Kidney tubule cell (primary cell): ENCODE results near the gene HIRIP3.

Experiments
- DNase-seq: peaks from one replicate; pipeline ENCODE4 v3.0.0-alpha.2; 2018; ENCODE audit warnings: low spot score

Gene HIRIP3

DNA sequence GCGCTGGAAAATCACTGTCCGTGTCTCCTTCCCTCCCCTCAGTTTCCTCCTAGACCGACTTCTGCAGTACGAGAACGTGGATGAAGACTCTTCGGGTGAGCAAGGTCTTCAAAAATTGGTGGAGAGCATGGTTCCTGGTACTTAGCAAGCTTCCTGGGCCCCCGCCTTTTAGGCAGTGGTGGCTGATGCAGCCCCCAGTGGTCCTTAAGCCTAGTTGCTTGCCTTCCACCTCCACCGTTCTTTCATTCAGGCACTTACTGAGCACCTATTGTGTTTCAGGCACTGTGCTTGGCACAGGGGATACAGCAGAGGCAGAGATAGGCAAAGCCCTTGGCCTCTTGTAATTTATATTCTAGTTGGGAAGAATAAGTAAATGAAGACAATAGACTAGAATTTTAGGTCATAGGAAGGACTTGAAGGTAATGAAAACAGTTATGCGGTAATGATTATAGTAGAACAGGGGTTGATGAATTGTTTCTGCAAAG lies 1.4 kb upstream of the HIRIP3 start:
- no peak for DNase-seq

DNA sequence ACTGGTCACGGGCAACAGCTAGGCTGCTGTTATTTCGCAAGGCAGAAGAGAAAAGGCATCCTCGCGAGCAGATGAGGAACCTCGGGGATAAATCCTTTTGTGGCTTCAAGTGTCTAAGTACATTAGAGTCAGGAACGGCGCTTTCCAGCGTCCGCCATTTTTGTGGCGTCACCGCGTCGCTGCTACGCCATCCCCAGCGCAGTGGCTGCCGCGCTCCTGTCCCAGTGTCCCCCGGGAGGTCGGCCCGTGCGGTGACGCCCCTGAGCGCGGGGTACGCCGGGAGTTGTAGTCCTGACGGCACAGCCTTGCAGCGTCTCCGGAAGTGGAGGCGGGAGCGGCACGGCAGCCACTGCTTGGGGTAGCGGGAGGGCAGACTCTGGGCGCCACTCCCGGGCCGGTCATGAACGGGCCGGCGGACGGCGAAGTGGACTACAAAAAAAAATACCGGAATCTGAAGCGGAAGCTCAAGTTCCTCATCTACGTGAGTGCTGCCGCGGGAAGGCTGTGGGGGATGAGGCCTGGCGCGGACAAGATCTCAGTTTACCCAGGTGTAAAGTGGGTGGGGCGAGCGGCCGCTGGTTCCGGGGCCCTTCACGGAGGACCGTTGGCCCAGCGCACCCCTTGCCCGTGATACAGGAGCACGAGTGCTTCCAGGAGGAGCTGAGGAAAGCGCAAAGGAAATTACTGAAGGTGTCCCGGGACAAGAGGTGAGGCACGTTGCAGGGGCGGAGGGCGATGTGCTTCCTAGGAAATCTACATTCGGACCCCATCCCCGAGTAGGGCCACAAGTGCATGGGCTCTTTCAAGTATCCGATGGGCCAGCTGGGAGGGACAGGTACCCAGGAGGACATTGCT lies 721 bp upstream of the HIRIP3 start, which contains the start of gene INO80E:
Gene INO80E, plus strand, starts transcription at position 331 of the 855 bp plus-strand sequence. Its CDS starts 70 bp downstream, at position 401.
- peak; percentile 96 for DNase-seq

DNA sequence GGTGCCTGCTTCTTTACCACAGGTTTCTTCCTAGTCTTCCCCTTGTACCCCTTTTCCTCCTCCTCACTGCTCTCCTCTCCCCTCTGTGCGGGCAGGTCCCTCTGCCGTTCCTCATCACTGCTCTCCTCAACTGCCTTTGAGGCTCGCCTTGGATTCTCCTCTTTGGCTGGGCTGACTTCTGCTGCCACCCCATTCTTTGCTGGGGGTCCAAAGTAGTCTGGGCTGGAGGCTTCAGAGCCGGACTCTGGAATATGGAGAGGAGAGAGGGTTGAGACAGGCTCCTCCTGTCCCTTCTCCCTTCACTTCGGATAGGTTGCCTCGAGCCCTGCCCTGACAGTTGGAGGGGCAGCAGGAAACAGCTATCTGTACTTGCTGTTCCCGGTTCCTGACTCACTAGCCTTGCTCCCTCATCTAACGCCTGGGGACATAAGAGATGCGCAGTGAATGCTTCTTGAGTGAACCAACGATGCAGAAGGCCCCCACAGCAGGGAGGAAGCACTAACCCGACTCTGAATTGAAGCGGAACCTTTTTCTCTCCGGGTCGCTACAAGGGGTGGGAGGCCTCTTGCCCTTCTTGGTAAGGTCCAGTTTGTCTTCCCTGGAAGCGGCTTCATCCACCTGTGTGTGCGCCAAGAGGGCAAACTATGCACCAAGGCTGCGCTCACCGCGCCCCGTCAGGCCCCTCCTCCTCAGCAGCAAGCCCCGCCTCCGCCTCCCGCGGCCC lies 655 bp downstream of the HIRIP3 start:
- DNase-seq, result peak; percentile 69

DNA sequence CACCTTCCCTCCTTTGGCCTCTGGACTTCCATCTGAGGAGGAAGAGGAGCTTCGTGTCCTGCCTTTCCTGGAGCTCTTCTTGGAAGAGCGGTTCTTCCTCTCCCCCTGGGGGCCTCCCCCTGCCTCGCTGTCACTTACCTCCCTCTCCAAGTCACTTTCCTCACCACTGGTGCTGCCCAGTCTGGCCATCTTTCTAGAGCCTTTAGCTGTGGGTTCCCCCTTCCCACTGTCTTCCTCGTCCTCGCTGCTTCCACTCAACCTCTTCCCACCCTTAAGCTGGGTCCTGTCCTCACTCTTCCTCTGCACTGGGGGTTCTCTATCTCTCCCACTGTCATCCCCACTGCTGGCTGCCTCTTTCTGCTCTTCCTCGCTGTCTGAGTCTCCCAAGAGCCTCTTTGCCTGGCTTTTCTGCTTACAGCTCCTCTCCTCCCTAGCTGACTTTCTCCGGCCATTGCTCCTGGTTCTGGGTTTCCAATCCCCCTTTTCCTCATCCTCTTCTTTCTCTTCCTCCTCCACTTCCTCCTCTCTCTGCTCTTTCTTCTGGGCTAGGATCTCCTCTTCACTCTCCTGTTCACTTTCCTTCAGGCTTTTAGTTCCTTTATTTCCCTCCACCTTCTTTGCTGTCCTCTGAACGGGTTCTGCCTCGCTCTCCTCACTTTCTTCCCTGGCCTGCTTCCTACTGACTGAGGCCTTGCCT lies 1.4 kb downstream of the HIRIP3 start:
- DNase-seq, result no peak

DNA sequence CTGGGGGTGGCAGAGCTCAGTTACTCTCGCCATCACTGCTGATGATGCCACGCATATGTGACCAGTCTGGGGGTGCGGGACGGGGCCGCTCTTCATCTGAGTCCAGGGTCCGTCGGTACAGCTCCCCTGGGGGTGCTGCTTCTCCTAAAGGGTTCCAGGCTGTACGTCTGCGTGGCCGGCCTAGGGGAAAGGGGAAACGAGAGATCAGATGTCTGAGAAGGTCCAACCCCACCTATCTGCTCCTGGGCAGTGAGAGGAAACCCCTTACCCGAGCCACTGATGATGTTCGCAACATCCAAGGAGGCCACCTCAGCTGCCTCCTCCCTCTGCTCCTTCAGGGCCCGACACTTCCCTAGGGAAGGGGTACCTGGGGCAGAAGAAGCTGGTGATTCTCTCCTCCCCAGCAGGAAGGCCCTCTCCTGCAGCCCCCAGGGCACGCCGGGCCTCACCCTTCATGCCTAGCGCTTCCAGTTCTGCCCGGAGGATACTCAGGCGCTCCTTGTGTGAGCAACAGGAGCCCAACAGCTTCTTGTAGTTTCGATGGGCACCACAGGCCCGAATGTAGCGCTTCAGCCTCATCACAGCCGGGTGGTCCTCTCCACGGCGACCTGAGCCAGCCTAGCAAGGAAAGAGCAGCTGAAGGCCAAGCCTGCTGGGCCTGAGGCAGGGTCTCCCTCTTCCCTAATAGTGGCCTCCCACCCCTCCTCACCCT lies 2.1 kb downstream of the HIRIP3 start:
- DNase-seq, result no peak

DNA sequence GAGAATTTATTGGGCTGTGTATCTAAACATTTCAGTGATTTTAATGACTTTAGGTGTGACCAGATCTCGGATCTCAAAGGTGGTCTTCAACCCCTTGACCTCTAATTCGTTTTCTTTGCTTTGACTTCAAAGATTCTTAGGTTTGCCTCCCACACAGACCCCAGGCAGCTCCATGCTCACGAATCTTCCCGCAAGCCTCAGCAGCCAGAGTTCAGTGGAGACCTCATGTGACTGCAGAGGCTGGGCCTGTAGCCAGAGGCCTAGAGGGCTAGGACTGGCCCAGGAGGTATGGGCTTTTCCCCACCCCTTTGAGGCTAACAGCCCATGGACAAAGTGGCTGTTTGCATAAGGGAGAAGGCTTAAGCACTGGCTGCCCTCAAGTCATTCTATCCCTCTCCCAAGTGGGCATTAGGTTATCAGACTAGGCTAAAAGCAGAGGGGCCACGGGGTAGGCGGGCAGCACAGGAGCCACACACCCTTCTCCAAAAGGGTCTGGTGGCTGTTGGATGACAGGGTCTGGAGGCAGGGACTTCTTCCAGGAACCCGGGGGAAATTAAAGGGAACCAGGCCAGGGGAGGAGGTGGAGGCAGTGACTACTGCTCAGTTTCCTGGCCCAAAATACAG lies 3.0 kb downstream of the HIRIP3 start:
- no peak for DNase-seq

DNA sequence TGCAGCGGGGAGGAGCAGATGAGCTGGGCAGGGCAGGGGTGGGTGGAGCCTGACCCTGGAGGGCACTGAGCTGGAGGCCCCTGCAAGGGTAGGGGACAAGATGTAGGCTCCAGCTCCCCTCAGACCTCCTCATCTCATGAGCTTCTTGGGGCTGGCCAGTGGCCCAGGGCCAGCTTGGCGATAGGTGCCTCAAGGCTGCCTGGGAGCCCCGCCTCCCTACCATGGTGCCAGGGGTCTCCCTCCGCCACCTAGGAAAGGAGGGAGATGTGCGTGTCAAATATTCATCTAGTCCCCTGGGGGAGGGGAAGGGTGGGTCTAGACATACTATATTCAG lies 3.9 kb downstream of the HIRIP3 start:
- DNase-seq, result no peak

DNA sequence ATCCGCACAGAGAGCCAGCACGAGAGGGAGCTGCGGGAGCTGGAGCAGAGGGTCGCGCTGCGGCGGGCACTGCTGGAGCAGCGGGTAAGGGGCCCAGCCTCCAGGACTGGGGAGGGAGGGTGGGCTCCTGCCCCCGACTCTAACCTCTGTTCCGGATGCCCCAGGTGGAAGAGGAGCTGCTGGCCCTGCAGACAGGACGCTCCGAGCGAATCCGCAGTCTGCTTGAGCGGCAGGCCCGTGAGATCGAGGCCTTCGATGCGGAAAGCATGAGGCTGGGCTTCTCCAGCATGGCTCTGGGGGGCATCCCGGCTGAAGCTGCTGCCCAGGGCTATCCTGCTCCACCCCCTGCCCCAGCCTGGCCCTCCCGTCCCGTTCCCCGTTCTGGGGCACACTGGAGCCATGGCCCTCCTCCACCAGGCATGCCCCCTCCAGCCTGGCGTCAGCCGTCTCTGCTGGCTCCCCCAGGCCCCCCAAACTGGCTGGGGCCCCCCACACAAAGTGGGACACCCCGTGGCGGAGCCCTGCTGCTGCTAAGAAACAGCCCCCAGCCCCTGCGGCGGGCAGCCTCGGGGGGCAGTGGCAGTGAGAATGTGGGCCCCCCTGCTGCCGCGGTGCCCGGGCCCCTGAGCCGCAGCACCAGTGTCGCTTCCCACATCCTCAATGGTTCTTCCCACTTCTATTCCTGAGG lies 4.4 kb downstream of the HIRIP3 start:
- no peak for DNase-seq

DNA sequence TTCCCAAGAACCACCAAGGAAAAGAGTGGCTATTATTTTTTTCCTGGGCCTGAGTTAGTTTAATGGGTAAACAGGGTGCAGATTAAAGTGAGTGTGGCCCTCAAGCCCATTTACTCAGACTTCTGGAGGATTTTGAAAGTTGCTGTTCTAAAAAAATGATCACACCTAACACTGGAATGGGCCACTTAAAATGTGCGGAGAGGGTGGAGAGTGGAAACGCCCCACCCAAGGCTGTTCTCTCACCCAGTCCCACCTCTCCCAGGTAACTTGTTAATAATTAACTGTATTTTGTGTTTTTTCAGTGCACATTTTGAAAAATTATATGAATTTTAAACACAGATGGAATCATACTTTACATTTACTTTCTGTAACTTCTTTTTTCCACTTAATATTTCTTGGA lies 5.4 kb downstream of the HIRIP3 start:
- no peak for DNase-seq

DNA sequence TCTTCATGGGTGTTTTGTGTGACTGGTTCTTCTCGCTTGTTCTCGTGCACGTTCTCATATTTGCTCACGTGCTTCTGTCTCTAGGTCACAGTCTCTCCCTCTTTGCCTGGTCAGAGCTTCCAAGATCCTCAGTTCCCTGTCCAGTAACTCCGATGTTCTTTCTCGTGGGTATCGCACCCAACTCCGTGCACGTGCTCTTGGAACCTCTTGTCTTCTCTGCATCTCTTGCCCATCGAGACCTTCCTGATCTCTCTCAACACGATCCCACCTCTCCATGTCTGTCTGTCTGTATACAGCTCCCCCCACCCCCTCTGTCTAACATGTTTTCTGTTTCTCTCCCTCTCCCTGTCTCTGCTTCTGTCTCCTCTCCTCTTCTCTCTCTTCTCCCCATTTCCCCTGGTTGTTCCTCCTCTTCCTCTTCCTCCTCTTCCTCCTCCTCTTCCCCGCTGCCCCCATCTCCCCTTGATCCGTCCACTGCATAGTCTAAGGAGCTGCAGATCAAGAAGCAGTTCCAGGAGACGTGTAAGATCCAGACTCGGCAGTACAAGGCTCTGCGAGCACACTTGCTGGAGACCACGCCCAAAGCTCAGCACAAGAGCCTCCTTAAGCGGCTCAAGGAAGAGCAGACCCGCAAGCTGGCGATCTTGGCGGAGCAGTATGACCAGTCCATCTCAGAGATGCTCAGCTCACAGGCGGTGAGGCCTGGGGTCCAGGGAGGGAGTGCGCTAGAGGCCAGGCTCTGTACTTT lies 6.1 kb downstream of the HIRIP3 start:
- DNase-seq, result no peak

DNA sequence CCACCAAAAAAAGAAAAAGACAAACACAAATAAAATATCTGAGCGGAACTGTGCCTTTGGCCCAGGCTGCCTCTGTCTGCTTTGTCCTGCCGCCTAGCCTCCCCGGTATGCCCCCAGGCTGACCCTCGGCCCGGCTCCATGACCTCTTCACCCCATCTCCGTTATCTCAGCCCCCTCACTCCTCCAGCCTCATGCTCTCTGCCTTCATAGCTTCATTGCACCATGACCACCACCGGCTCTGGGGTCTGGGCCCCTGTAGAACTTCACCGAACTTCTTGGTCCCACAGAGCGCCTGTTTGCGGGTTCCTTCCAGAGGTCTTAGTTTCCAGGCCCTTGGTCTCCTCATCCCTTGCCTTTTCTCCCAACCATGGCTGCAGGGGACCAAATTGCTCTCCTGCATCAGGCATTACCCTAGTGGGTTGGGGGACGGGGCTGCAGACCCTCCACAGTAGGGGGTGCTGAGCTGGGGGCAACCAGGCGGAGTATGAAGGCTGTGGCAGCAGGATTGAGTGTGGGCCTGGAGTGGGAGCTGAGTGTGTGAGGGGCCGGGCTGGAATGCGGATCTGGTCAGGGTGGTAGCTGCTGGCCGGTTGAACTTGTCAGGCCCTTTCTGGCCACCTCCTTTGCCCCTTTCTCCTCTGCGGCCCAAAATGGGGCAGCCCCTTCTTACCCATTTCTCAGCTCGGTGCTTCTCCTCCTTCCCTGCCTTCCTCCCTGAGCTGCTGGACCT lies 6.9 kb downstream of the HIRIP3 start:
- DNase-seq, result no peak

DNA sequence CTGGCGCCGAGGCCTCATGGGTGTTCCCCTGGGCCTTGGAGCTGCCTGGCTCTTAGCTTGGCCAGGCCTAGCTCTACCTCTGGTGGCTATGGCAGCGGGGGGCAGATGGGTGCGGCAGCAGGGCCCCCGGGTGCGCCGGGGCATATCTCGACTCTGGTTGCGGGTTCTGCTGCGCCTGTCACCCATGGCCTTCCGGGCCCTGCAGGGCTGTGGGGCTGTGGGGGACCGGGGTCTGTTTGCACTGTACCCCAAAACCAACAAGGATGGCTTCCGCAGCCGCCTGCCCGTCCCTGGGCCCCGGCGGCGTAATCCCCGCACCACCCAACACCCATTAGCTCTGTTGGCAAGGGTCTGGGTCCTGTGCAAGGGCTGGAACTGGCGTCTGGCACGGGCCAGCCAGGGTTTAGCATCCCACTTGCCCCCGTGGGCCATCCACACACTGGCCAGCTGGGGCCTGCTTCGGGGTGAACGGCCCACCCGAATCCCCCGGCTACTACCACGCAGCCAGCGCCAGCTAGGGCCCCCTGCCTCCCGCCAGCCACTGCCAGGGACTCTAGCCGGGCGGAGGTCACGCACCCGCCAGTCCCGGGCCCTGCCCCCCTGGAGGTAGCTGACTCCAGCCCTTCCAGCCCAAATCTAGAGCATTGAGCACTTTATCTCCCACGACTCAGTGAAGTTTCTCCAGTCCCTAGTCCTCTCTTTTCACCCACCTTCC lies 7.9 kb downstream of the HIRIP3 start:
- DNase-seq, result no peak

DNA sequence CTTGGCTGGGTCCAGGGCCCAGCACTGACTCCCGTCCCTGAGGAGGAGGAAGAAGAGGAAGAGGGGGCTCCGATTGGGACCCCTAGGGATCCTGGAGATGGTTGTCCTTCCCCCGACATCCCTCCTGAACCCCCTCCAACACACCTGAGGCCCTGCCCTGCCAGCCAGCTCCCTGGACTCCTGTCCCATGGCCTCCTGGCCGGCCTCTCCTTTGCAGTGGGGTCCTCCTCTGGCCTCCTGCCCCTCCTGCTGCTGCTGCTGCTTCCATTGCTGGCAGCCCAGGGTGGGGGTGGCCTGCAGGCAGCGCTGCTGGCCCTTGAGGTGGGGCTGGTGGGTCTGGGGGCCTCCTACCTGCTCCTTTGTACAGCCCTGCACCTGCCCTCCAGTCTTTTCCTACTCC lies 8.5 kb downstream of the HIRIP3 start:
- no peak for DNase-seq

DNA sequence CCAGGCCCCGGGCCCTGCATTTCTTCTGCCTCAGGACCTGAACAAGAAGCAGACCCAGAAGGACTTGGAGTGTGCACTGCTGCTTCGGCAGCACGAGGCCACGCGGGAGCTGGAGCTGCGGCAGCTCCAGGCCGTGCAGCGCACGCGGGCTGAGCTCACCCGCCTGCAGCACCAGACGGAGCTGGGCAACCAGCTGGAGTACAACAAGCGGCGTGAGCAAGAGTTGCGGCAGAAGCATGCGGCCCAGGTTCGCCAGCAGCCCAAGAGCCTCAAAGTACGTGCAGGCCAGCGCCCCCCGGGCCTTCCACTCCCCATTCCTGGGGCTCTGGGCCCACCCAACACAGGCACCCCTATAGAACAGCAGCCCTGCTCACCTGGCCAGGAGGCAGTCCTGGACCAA lies 9.2 kb downstream of the HIRIP3 start:
- no peak for DNase-seq

DNA sequence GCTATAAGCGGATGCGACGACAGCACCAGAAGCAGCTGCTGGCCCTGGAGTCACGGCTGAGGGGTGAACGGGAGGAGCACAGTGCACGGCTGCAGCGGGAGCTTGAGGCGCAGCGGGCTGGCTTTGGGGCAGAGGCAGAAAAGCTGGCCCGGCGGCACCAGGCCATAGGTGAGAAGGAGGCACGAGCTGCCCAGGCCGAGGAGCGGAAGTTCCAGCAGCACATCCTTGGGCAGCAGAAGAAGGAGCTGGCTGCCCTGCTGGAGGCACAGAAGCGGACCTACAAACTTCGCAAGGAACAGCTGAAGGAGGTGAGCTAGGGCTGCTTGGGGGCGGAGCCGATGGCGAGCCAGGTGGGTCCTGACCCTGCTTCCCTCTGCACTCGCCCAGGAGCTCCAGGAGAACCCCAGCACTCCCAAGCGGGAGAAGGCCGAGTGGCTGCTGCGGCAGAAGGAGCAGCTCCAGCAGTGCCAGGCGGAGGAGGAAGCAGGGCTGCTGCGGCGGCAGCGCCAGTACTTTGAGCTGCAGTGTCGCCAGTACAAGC lies 10.1 kb downstream of the HIRIP3 start:
- DNase-seq, result no peak

DNA sequence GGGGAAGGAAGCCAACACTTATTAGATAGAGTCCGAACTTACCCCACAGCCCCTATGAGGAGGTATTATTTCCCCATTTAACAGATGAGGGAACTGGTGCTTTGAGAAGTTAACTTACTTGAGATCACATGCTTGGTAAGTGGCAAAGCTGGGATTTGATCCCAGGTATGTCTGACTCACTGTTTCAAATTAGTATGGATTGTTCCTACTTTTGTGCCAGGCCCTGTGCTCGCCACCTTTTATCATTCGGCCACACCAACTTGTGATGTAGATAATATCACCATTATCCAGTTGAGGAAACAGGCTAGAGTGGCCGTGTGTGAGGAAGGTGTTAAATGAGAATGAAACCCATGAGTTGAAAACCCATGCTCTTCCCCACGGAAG lies 10.7 kb downstream of the HIRIP3 start:
- no peak for DNase-seq

DNA sequence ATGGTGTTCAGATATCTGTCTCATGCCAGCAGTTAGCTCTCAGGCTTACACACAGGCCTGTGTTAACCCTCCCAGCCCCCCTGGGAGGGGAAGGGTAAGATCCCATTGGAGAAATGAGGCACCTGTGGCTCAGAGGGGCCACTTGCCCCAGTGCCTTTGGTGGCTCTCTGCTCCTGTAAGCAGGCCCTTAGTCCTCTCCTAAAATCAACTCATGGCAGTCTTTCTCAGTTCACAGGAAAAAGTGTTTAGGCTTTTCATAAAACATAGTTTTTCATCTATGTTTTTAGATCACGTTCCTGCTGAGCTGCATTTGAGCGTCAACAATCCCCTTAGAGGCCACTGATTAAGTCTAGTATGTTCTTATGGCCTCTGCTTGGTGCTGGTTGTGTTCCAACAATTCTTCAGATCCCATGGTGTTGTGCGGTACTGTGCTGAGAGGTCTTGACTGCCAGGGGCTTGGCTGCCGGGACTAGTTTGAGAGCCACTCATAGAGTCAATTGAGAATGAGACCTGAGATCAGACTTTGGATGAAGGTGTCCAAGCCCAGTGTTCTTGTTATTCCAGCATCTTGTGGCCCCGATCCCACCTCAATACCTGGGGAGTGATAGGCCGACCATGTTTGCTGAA lies 11.2 kb downstream of the HIRIP3 start:
- no peak for DNase-seq
